GM19455 (cell line): Measurements from ENCODE around the gene ACTR8.

Source experiments
- ATAC-seq: cut with Tn5 transposase; IDR thresholded peaks from one replicate; pipeline ENCODE4 v1.9.1; 2021; ENCODE audit not compliant: unreplicated experiment

Gene ACTR8

GRCh38 chr3:53865732-53866499 lies 16.0 kb downstream of the ACTR8 start:
- ATAC-seq, result no peak

GRCh38 chr3:53863145-53863544 lies 18.8 kb downstream of the ACTR8 start:
- ATAC-seq, result no peak

GRCh38 chr3:53862241-53862640 lies 19.7 kb downstream of the ACTR8 start:
- no peak for ATAC-seq

- no peak for ATAC-seq
Measured at GRCh38 chr3:53860196-53860595, 21.8 kb downstream of the ACTR8 start.

- no peak for ATAC-seq
Measured at GRCh38 chr3:53859178-53859577, 22.8 kb downstream of the ACTR8 start.

- no peak for ATAC-seq
Measured at GRCh38 chr3:53858096-53858741, 23.7 kb downstream of the ACTR8 start.

GRCh38 chr3:53856964-53857363 lies 25.0 kb downstream of the ACTR8 start:
- no peak for ATAC-seq

- ATAC-seq, result no peak
Measured at GRCh38 chr3:53850895-53851294, 31.1 kb downstream of the ACTR8 start.

- ATAC-seq, result no peak
Measured at GRCh38 chr3:53849916-53850315, 32.0 kb downstream of the ACTR8 start.

- no peak for ATAC-seq
Measured at GRCh38 chr3:53846851-53847155, 35.1 kb downstream of the ACTR8 start.

GRCh38 chr3:53846134-53846850 lies 35.7 kb downstream of the ACTR8 start, which contains the start of the genes CHDH and IL17RB:
TSS of gene CHDH (minus strand) at chr3:53846419. CDS start at chr3:53824008, 22,411 bp downstream.
TSS of gene IL17RB (plus strand) at chr3:53846568. CDS start at chr3:53846589, 21 bp downstream.
- ATAC-seq, result peak; percentile 43

- ATAC-seq, result peak; percentile 16
Measured at GRCh38 chr3:53845881-53846133, 36.1 kb downstream of the ACTR8 start.

GRCh38 chr3:53845103-53845880 lies 36.7 kb downstream of the ACTR8 start:
- ATAC-seq, result peak; percentile 31

- no peak for ATAC-seq
Measured at GRCh38 chr3:53844262-53845102, 37.5 kb downstream of the ACTR8 start.

- ATAC-seq, result no peak
Measured at GRCh38 chr3:53843195-53844177, 38.5 kb downstream of the ACTR8 start.

GRCh38 chr3:53842436-53843194 lies 39.3 kb downstream of the ACTR8 start:
- no peak for ATAC-seq

GRCh38 chr3:53841296-53841695 lies 40.7 kb downstream of the ACTR8 start:
- no peak for ATAC-seq

- no peak for ATAC-seq
Measured at GRCh38 chr3:53837331-53837730, 44.6 kb downstream of the ACTR8 start.
